Right cardiac atrium (tissue), 5 donors: ENCODE data around the gene FN1. TPM values are rescaled to one million over a fixed set of nuclear protein-coding genes. Genes with fewer than 3 reads are reported as not detected.

Experiments used
- ATAC-seq, 2 donors: fragments of 200-7000 bp; cut with Tn5 transposase; one replicate each; pipeline versions ENCODE4 v1.8.0 to v1.9.1; 2020; ENCODE audit warnings: moderate library complexity in 2 of 2, mild to moderate bottlenecking in 1 of 2
- DNase-seq, 3 donors: peaks; one replicate each; pipeline ENCODE4 v3.0.0-alpha.2; 2020
- H3K27ac ChIP-seq: one replicate; pipeline ENCODE4 v1.5.1; 2013; ENCODE audit warnings: mild to moderate bottlenecking, low read length, control low read depth, moderate library complexity
- H3K27me3 ChIP-seq: one replicate; pipeline ENCODE4 v1.6.1; 2013; ENCODE audit not compliant: control insufficient read depth, insufficient read depth
- H3K4me1 ChIP-seq: one replicate; pipeline ENCODE4 v1.6.1; 2013; ENCODE audit warnings: low read length; ENCODE audit not compliant: control insufficient read depth, insufficient read depth
- H3K4me3 ChIP-seq: one replicate; pipeline ENCODE4 v1.5.1; 2013; ENCODE audit warnings: low read length, control low read depth
- H3K9me3 ChIP-seq: one replicate; pipeline ENCODE4 v1.6.1; 2013; ENCODE audit warnings: low read length; ENCODE audit not compliant: control insufficient read depth
- WGBS: extraction: QIAGEN DNeasy Blood & Tissue Kit; methylation state at CpG from one replicate; pipeline ENCODE4 v1.1.7; 2013; 5-methylcytosine and 5-hydroxymethylcytosine counted together
- intact Hi-C, 4 donors: fragments of 100-400 bp; cut with DNase I; formaldehyde crosslinking; loops; one replicate each; pipeline versions ENCODE4 v1.11.0 to v1.14.0; 2022 to 2023
- polyA plus RNA-seq: library from polyadenylated mRNA; stranded (reverse); fragments of 200-250 nt; gene quantifications from one replicate; pipeline ENCODE4 v1.2.3, GENCODE V29; 2013
- total RNA-seq, 4 donors: library from RNA; stranded (reverse); fragmentation: NEBNext Ultra II Directional; extraction: Animal tissue kit (Norgen Biotek cat#: 25700); gene quantifications; one replicate each; pipeline ENCODE4 v1.2.1, GENCODE V29; 2021
- donor health status: healthy with polysubstance abuse.
- donor health status: DM: no; HTN: yes; CAD: no.
- donor health status: DM: no; HTN: no; CAD: no.
- donor health status: DM: no; HTN: yes; CAD: no; lungs with severe emphysema.
- donor health status: DM: yes; HTN: yes; CAD: no.

The FN1 gene
- total and polyA plus RNA-seq, 5 donors: 205 to 530 (median 342) TPM

GRCh38 chr2:215441560-215442400 is 5.9 kb upstream of the FN1 start:
- no peaks in the 10 kb centered on the region for H3K27me3 ChIP-seq
- no peak for DNase-seq
- no peaks in the 10 kb centered on the region for H3K9me3 ChIP-seq
- WGBS: 67% methylated on average over 6 of the region's 6 CpGs
- H3K4me1 ChIP-seq: no peaks in the 10 kb centered on the region
- H3K27ac ChIP-seq: no peak overlapping the region
- no peak for ATAC-seq
- intact Hi-C loops: no loop called here
- H3K4me3 ChIP-seq: no peak overlapping the region

DNA sequence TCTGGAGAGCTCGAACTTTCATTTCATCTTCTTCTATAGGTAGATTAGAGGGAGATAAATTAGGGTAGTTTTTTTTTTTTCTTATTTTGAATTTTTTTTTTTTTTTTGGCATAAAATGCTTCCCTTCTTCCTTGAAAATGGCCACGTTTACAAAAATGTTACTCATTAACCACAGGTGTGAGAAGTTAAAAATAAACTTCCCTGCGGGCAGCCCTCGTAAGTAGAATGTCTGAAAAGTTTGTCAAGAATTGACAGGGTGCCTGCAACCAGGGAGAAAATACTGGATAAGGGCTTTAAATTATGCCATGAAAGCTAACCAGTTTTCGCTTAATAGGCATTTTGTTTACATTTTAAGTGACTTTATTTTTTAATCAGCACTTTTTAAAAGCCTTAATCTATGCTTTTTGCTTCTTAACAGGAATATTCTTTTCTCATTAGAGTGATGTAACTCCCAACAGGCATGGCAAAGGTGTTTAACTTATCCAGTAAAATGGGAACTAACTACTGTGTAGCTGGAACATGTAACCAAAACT is 4.2 kb upstream of the FN1 start:
- Histone ChIP-seq H3K27ac (no peak overlapping the region), H3K4me3 (no peak overlapping the region), H3K4me1 (no peaks in the 10 kb centered on the region), H3K27me3 (no peaks in the 10 kb centered on the region), H3K9me3 (no peaks in the 10 kb centered on the region)
- 89% methylated on average over 5 of the region's 5 CpGs for WGBS
- ATAC-seq (no peak), DNase-seq (no peak)
- intact Hi-C loops: no loop called here

DNA sequence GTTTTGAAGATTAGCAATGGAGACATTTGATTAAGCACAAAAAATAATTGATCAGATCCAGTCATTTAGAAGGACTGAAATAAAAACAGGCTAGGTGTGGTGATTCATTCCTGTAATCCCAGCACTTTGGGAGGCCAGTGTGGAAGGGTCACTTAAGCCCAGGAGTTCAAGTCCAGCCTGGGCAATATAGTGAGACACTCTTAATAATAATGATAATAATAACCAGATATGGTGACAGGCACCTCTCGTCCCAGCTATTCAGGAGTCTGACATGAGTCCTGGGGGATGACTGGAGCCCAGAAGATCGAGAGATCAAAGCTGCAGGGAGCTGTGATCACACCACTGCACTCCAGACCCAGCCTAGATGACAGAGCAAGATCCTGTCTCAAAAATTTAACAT is 3.5 kb upstream of the FN1 start:
- WGBS: 75% methylated on average over 2 of the region's 2 CpGs
- DNase-seq: no peak
- H3K27me3 ChIP-seq: no peaks in the 10 kb centered on the region
- intact Hi-C loops: no loop called here
- no peak overlapping the region for H3K4me3 ChIP-seq
- no peak overlapping the region for H3K27ac ChIP-seq
- no peaks in the 10 kb centered on the region for H3K9me3 ChIP-seq
- no peak for ATAC-seq
- H3K4me1 ChIP-seq: no peaks in the 10 kb centered on the region

- intact Hi-C loops: no loop called here
- Histone ChIP-seq H3K4me1 (no peaks in the 10 kb centered on the region), H3K4me3 (peak overlapping the region; percentile 62), H3K27me3 (no peaks in the 10 kb centered on the region), H3K9me3 (no peaks in the 10 kb centered on the region), H3K27ac (no peak overlapping the region)
- WGBS: 31% methylated on average over 2 of the region's 2 CpGs
- DNase-seq (no peak), ATAC-seq (no peak)
Measured at GRCh38 chr2:215437614-215438013, 1.7 kb upstream of the FN1 start.

- intact Hi-C loops: no loop called here
- Histone ChIP-seq H3K9me3 (no peaks in the 10 kb centered on the region), H3K4me3 (peak overlapping the region; percentile 62), H3K27ac (peak overlapping the region; percentile 99), H3K4me1 (no peaks in the 10 kb centered on the region), H3K27me3 (no peaks in the 10 kb centered on the region)
- 4% methylated on average over 22 of the region's 22 CpGs for WGBS
- ATAC-seq: peak in 1 of 2 donors; percentile 15
- peak in 1 of 3 donors; percentile 49 for DNase-seq
Measured at GRCh38 chr2:215436705-215437565, 1.1 kb upstream of the FN1 start.

- H3K27me3 ChIP-seq: no peaks in the 10 kb centered on the region
- ATAC-seq (peak; percentile 40 to 44), DNase-seq (peak in 2 of 3 donors; percentile 51 to 77)
- intact Hi-C loops: no loop called here
- H3K4me1 ChIP-seq: no peaks in the 10 kb centered on the region
- H3K4me3 ChIP-seq: peak overlapping the region; percentile 62
- H3K27ac ChIP-seq: peak overlapping the region; percentile 50
- 2% methylated on average over 31 of the region's 31 CpGs for WGBS
- H3K9me3 ChIP-seq: no peaks in the 10 kb centered on the region
Measured at GRCh38 chr2:215435280-215435869, 493 bp downstream of the FN1 start.

DNA sequence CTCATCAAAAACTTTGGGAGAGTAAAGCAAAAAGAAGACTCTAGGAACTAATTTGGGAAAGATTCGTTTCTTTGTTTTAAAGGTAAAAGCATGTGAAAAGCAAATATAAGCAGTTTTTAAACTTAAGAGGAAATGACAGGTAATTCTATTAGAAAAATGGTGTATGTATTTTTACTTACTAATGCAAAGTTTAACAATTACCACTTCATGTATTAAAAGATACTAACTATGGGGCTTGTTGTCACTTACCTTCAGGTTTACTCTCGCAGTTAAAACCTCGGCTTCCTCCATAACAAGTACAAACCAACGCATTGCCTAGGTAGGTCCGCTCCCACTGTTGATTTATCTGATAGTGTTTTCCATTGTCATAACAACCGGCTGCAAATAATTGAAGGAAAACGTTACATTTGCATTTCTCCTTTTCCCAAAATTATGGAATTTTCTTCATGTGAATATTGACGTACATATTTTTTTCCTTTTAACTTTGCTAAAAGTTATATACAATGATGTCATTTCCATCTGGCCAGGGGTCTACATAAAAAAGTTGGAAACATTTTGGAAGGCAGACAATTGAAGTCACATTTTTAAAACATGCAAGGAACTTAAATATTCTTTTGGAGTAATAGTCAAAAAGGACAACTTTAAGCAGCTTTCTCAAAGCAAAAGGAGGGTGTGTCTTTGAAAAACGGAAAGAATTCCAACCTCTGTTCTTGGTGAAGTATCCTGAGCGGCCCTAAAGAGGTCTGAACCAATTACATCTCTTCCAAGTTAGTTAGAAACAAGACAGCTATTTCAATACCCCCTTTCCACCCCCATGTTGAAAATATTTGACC is 1.2 kb downstream of the FN1 start:
- H3K27me3 ChIP-seq: no peaks in the 10 kb centered on the region
- intact Hi-C loops: no loop called here
- H3K4me1 ChIP-seq: no peaks in the 10 kb centered on the region
- no peak for ATAC-seq
- no peak overlapping the region for H3K27ac ChIP-seq
- 33% methylated on average over 10 of the region's 10 CpGs for WGBS
- peak overlapping the region; percentile 62 for H3K4me3 ChIP-seq
- DNase-seq: no peak
- no peaks in the 10 kb centered on the region for H3K9me3 ChIP-seq

DNA sequence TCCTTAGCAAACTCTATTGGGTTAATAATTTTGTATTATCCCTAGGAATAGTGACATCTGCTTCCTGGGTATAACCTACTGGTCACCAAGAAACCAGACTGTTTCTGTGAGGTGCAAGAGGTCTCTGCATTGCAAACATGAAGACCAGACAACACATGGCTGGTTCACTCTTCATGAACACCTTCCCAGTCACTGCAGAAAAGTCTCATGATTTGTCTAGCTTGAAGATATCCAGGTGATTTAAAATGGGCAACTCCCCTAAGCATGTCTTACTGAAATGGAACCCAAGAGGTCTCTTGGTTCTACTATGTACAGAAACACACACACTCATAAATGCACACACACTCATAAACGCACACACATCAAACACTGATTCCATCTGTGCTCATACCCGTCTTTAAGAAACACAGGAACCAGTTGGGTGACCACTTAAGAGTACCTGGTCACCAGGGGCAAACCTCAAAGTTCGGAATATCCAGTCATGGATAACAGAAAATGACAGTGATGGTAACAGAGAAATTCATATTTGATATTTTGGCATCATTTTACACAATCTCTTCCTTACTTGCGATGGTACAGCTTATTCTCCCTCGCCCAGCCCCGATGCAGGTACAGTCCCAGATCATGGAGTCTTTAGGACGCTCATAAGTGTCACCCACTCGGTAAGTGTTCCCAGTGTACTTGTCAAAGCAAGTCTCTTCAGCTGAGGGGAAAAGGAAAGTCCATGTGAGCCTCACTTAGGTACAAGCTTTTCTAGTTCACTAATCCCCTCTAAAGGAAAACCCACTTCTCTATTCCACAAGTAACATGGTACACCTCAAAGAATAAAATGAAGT is 2.9 kb downstream of the FN1 start:
- Histone ChIP-seq H3K27ac (no peak overlapping the region), H3K27me3 (no peaks in the 10 kb centered on the region), H3K4me3 (peak overlapping the region; percentile 4), H3K9me3 (no peaks in the 10 kb centered on the region), H3K4me1 (no peaks in the 10 kb centered on the region)
- WGBS: 69% methylated on average over 8 of the region's 8 CpGs
- DNase-seq (no peak), ATAC-seq (no peak)
- intact Hi-C loops: no loop called here

DNA sequence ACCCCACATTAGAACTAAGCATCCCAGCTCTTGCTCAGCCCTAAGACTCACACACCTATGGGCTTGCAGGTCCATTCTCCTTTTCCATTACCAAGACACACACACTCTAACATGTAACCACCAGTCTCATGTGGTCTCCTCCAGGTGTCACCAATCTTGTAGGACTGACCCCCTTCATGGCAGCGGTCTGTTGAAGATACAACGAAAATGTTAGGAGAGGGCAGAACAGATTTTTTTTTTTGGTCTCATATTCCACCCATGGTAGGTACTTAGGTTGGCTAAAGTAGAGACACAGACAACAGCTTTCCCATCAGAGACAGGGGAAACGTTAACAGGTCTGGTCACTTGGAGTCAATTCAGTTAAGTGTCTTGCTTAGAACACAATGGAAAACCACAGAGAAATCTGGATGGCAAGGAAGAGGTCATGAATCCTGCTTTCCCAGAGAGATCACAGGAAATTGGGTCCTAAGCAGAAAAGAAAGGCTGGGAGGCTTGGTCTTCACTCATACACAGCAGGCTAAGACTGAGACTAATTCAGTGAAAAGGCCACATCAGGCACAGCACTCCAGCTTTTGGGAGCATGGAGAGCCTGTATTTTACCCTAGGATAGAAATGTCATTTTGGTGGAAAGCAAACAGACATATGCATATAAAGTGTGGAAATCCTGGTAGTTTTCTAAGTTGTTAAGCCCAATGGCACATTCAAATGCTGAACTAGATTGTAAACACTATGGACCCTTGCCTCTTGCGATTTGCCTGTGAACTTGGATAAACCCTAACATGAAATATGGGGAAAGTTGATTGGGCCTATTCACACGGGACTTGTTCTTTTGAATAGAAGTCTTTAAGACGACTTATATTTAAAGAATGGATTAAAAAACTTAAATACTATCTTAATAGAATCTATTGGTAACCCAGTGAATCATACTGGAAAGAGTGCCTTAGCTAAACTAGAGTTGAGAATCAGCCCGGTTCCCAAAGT is 3.8 kb downstream of the FN1 start:
- no peaks in the 10 kb centered on the region for H3K4me1 ChIP-seq
- no peaks in the 10 kb centered on the region for H3K9me3 ChIP-seq
- ATAC-seq (no peak), DNase-seq (no peak)
- H3K27me3 ChIP-seq: no peaks in the 10 kb centered on the region
- 68% methylated on average over 7 of the region's 7 CpGs for WGBS
- H3K4me3 ChIP-seq: no peak overlapping the region
- intact Hi-C loops: no loop called here
- no peak overlapping the region for H3K27ac ChIP-seq
